RWPE1 (cell line): ENCODE results near the gene PHACTR2.

Experiments
- CTCF ChIA-PET: fragments of 350-600 bp; sonication (Branson Sonifier 250); formaldehyde crosslinking; extraction: SDS; loops from one replicate; lab custom pipeline; 2021; lab: Yijun Ruan, JAX
- POLR2A ChIA-PET: fragments of 400-600 bp; formaldehyde crosslinking; extraction: SDS; loops from one replicate; lab custom pipeline; 2020; ENCODE audit warnings: antibody characterized with exemption; ENCODE audit not compliant: low non-redundant PET; lab: Yijun Ruan, JAX
- DNase-seq: peaks from one replicate; pipeline ENCODE4 v3.0.0; 2012; ENCODE audit warnings: low spot score
- H3K27ac ChIP-seq: fragments of 450-650 bp; 2 replicates; pipeline ENCODE4 v1.5.1; 2017
- TF ChIP-seq, protein P1 (sequence below): fragments of 450-650 bp; conservative IDR thresholded peaks from 2 replicates; pipeline ENCODE4 v1.5.1; 2017; ENCODE audit warnings: low read depth, mild to moderate bottlenecking

The PHACTR2 gene

DNA sequence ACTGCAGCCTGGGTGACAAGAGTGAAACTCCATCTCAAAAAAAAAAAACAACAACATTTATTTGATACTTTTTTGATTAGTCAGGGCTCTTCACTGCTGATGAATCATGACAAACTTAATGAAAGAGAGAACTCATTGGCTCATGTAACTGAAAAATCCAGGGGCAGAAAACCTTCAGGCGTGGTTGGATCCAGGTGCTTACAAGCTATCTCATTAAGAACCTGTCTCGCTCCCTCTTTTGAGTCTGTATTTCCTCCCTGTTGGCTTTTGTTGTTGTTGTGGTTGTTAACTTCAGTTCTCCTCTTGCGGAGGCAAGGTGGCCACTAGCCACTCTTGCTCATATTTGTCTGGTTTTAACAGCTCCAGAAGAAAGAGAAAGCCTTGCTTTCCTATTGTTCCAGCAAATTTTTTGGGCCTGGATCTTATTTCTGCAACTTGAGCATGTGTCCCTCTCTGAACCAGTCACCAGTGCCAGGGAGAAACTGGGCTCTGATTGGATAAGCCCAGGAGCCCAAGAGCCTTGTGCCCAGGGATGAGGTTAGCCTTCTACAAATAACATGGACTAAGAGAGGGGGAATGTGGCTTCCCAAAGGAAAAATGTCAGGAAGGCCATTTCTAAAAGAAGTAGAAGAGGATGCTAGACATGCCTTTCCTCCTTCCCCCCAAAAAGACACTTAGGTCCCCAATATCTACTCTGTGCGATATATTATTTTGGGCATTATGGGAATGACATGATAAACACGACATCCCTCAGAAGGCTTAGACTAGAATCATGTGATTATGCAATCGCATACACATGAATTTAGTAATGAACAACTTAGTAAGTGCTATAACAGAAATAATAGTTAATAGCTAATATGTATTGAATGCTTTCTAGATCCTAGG lies 64.5 kb downstream of the PHACTR2 start:
- TF ChIP-seq, protein P1, sequence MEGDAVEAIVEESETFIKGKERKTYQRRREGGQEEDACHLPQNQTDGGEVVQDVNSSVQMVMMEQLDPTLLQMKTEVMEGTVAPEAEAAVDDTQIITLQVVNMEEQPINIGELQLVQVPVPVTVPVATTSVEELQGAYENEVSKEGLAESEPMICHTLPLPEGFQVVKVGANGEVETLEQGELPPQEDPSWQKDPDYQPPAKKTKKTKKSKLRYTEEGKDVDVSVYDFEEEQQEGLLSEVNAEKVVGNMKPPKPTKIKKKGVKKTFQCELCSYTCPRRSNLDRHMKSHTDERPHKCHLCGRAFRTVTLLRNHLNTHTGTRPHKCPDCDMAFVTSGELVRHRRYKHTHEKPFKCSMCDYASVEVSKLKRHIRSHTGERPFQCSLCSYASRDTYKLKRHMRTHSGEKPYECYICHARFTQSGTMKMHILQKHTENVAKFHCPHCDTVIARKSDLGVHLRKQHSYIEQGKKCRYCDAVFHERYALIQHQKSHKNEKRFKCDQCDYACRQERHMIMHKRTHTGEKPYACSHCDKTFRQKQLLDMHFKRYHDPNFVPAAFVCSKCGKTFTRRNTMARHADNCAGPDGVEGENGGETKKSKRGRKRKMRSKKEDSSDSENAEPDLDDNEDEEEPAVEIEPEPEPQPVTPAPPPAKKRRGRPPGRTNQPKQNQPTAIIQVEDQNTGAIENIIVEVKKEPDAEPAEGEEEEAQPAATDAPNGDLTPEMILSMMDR: no peak
- CTCF ChIA-PET: no interaction called here
- DNase-seq: no peak
- POLR2A ChIA-PET: no interaction called here
- no peak overlapping the region for H3K27ac ChIP-seq

DNA sequence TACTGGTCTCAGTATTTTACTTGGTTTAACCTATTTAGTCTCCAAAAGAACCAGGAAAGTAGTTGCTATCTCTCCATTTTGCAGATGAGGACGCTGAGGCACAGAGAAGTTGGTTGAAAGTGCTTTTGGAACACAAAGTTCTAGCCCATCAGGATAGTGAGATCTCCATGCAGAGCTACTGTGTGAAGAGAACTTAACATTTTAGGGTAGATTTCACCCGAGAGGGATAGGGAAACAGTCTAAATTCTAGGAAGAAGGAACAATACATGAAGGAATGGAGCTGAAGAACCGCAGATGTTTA lies 65.1 kb downstream of the PHACTR2 start:
- ChIA-PET POLR2A (no interaction called here), CTCF (no interaction called here)
- H3K27ac ChIP-seq: no peak overlapping the region
- TF ChIP-seq, protein P1: no peak
- DNase-seq: no peak

DNA sequence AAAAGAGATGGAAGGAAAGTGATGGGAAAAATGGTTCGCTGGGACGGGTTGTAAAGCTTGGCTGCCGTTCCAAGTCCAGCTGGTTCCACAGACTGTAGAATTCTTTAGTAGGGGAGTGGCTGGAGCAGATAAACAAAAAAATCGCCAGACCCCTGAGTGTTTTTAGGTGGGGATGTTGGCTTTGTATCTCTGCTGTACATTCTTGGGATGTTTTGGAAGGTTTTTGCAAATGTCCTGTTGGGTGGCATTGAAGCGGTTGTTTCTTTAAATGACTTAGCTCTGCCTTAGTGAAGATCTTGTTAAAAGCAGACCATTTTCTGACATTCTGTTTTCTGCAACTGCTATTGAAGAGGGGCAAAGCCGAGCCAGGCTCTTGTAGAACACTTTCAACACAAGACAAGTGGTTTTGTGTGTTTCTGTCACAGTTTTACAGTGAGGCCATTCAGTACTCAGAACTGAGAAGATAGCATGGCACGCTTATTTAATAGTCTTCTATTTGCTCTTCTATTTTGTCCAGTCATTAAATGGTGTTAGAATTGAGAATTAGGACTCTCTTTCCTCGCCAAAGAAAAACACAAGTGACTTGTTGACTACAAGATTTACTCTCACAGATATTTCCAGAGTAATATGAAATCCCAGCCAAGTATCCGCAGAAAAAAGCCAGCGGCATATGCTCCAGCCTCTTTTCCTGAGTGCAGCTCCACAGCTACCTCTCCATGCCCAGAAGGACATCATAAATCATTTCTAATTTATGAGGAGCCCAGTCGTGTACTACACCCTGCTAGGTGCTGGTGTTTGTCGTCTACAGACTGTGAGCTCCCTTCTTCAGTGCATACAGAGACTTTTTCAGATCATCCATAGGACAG lies 65.8 kb downstream of the PHACTR2 start:
- CTCF ChIA-PET: no interaction called here
- POLR2A ChIA-PET: no interaction called here
- DNase-seq: no peak
- no peak overlapping the region for H3K27ac ChIP-seq
- TF ChIP-seq, protein P1: no peak

DNA sequence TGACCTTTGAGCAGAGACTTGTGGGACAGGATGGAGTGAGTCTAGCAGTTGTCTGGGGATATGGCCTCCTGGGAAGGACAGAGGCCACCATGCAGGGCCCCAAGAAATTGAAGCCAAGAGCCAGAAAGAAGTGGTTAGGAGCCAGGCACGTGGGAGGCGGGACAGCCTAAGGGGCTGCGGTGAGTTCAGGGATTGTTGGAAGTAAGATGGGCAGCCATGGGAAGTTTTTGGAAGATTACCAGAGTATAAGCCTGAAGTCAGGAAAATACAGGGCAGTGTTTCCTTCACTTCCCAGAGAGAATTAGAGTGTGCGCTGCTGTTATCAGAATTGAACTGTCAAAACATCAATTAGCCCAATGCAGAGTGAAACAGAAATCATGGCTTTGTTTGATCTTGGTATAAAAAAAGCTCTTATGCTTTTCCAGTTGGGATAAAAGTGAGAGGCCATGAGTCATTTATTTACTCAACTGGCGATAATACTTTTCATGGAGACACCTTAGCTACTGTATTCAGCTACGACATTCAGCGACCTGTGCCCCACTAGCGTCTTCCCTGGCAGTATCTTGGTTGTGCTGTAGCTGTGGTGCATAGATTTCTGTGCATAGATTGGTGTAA lies 66.9 kb downstream of the PHACTR2 start:
- CTCF ChIA-PET: interaction anchor here (0.7 kb wide), 1 partner anchor 153 kb away, joined by 3 read pairs; no protein-coding TSS in a partner anchor
- H3K27ac ChIP-seq: no peak overlapping the region
- DNase-seq: peak; percentile 17
- TF ChIP-seq, protein P1: no peak
- POLR2A ChIA-PET: no interaction called here

DNA sequence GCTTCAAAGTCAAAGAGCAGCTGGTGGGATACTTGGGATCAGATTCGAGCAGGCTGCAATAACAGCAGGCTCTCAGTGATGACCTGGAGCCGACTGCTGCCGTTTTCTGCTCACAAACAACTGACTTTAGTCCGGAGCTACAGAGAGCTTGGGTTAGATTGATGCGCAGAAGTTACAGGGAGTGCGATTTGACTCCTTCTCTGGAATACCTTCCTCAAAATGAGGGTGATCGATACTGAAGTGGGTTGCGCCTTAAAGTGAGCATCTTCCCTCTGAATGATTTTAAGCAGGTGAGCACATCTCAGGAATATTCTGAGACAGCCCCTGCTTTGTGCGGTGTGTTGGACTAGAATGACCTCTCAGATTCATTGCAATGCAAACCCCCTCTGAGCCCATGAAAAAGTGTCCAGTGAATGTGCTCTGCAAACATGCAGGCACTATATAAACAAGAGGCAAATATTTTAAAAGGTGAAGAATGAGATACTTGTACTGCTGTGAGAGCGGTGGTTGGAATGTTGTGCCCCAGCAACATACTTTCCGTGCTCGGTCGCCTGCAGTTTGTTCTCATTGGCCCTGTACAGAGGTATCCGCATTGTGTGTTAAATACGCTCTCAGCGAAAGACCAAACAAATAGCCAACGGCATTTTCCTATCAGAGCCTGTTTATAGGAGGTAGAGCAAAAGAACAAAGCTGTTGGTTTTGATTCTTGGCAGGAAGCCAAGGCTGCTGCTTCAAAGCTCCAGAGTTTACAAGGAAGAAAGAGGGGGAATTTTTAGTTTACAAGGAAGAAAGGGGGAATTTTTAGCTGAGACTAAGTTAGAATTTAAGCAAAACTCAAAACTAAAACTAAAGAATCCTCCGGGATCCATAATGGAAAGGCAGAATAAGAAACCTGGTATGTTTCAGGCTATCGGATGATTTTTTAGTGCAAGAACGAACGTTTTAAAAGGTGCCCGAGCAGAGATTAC lies 67.7 kb downstream of the PHACTR2 start:
- TF ChIP-seq, protein P1: no peak
- no peak overlapping the region for H3K27ac ChIP-seq
- ChIA-PET POLR2A (no interaction called here), CTCF (interaction anchor here (0.7 kb wide), 2 partner anchors 70 to 154 kb away, joined by 3 read pairs; no protein-coding TSS in a partner anchor)
- DNase-seq: no peak
